Nephron (organoid): ENCODE results near the gene CDV3.
"Not testable (repeated sequence)": the region's sequence is repeated elsewhere in the genome, so short reads cannot be mapped to it uniquely, and the experiment has no call there.

Experiments used
- H3K27ac Mint-ChIP-seq, 3 experiments: 2 replicates each; pipeline ENCODE4 v1.8.0; 2020; ENCODE audit warnings: mixed read lengths in 3 of 3, mild to moderate bottlenecking in 2 of 3, moderate library complexity in 1 of 3
- H3K27me3 Mint-ChIP-seq: 2 replicates; pipeline ENCODE4 v1.8.0; 2021; ENCODE audit warnings: low read depth, mild to moderate bottlenecking, moderate library complexity, mixed read lengths
- H3K36me3 Mint-ChIP-seq: 2 replicates; pipeline ENCODE4 v1.8.0; 2020; ENCODE audit warnings: low read depth, mixed read lengths
- H3K4me1 Mint-ChIP-seq: 2 replicates; pipeline ENCODE4 v1.8.0; 2020; ENCODE audit warnings: mixed read lengths
- H3K4me3 Mint-ChIP-seq, 3 experiments: 2 replicates each; pipeline ENCODE4 v1.8.0; 2020; ENCODE audit warnings: mild to moderate bottlenecking in 3 of 3, mixed read lengths in 3 of 3, moderate library complexity in 2 of 3
- H3K9me3 Mint-ChIP-seq: 2 replicates; pipeline ENCODE4 v1.8.0; 2020; ENCODE audit warnings: mixed read lengths
- TF ChIP-seq, protein P1 (sequence below), 3 experiments: fragments of 200-600 bp; sonication (generic); IDR thresholded peaks; one replicate each; pipeline ENCODE4 v1.5.0; 2021; ENCODE audit warnings: antibody characterized with exemption in 3 of 3; ENCODE audit not compliant: unreplicated experiment in 3 of 3

Gene CDV3, protein sequence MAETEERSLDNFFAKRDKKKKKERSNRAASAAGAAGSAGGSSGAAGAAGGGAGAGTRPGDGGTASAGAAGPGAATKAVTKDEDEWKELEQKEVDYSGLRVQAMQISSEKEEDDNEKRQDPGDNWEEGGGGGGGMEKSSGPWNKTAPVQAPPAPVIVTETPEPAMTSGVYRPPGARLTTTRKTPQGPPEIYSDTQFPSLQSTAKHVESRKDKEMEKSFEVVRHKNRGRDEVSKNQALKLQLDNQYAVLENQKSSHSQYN

DNA sequence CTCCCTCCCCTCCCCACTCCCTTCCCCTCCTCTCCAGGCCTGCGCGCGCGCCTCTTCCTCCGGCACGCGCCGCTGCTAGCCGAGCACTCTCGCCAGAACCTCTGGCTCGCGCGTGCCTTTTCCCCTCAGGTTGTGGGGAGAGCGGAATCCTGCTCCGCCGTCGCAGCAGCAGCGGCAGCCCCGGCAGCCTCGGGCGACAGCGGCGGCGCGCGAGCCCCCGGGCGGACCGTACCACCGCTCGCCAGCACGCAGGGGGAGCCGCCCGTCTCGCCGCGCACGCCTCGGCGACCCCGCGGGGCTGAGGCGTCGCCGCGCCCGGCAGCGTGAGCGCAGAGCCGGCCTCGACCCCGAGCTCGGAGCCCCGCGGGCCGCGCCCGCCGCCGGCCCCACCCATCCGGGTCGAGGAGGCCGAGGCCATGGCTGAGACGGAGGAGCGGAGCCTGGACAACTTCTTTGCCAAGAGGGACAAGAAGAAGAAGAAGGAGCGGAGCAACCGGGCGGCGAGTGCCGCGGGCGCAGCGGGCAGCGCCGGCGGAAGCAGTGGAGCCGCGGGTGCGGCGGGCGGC lies at the start of gene CDV3:
CDV3 (plus strand) TSS at position 58 of the 566 bp plus-strand sequence; CDS start at position 417, 359 bp downstream.
- TF ChIP-seq, protein P1, sequence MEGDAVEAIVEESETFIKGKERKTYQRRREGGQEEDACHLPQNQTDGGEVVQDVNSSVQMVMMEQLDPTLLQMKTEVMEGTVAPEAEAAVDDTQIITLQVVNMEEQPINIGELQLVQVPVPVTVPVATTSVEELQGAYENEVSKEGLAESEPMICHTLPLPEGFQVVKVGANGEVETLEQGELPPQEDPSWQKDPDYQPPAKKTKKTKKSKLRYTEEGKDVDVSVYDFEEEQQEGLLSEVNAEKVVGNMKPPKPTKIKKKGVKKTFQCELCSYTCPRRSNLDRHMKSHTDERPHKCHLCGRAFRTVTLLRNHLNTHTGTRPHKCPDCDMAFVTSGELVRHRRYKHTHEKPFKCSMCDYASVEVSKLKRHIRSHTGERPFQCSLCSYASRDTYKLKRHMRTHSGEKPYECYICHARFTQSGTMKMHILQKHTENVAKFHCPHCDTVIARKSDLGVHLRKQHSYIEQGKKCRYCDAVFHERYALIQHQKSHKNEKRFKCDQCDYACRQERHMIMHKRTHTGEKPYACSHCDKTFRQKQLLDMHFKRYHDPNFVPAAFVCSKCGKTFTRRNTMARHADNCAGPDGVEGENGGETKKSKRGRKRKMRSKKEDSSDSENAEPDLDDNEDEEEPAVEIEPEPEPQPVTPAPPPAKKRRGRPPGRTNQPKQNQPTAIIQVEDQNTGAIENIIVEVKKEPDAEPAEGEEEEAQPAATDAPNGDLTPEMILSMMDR (IDR thresholded peaks at IDR 0.05; ENCODE audit: unreplicated experiment in 3 of 3), result no peak
- peaks cover 56% of the 10 kb centered on the region for H3K4me1 Mint-ChIP-seq
- H3K9me3 Mint-ChIP-seq, result no peaks in the 10 kb centered on the region
- H3K36me3 Mint-ChIP-seq, result peaks cover 29% of the 10 kb centered on the region
- H3K27ac Mint-ChIP-seq, result peak within 1 kb of the TSS; percentile 97 to 99 (median 98)
- no peaks in the 10 kb centered on the region for H3K27me3 Mint-ChIP-seq
- peak within 1 kb of the TSS; percentile 87 to 96 (median 95) for H3K4me3 Mint-ChIP-seq

DNA sequence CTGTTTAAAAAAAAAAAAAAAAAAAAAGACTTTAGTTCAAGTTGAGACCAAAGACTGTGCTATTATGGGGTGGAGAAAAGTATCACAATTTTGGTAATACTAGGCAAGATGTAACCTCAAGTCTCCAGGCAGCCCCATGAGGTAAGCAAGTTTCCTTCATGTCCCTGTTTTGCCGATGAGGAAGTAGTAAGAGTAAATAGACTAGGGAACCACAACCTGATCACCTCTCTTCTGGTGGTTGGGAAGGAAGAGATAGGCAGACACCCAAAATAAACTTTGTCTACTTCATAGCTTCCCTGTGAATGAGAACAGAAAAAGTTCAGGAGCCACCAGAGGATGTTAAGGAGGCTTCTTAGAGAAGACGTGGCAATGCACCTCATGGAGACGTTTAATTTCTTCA lies 49.7 kb upstream of the CDV3 start:
- H3K27me3 Mint-ChIP-seq, H3K4me3 Mint-ChIP-seq, H3K27ac Mint-ChIP-seq, H3K9me3 Mint-ChIP-seq, H3K36me3 Mint-ChIP-seq: not testable (repeated sequence)
- peaks cover 16% of the 10 kb centered on the region for H3K4me1 Mint-ChIP-seq

DNA sequence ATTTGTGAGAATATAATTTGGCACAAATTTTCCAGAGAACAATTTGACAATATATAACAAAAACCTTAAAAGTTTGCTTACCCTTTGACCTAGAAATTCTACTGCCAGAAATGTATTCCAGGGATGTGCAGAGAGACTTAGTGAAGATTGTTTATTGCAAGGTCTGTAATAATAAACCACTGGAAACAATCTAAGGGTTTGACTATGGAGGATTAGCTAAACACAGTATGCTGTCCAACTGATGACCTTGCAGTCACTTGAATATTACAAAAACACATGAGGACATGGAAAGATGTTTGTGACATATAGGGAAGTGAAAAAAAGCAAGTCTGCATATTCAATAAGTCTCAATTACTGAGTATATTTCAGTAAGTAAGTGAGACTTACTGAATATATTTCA lies 48.1 kb upstream of the CDV3 start:
- H3K9me3 Mint-ChIP-seq, result no peaks in the 10 kb centered on the region
- peaks cover 21% of the 10 kb centered on the region for H3K4me1 Mint-ChIP-seq
- TF ChIP-seq, protein P1 (IDR thresholded peaks at IDR 0.05; ENCODE audit: unreplicated experiment in 3 of 3), result no peak
- no peak overlapping the region for H3K27ac Mint-ChIP-seq
- no peaks in the 10 kb centered on the region for H3K27me3 Mint-ChIP-seq
- H3K4me3 Mint-ChIP-seq, result no peak overlapping the region
- no peaks in the 10 kb centered on the region for H3K36me3 Mint-ChIP-seq

DNA sequence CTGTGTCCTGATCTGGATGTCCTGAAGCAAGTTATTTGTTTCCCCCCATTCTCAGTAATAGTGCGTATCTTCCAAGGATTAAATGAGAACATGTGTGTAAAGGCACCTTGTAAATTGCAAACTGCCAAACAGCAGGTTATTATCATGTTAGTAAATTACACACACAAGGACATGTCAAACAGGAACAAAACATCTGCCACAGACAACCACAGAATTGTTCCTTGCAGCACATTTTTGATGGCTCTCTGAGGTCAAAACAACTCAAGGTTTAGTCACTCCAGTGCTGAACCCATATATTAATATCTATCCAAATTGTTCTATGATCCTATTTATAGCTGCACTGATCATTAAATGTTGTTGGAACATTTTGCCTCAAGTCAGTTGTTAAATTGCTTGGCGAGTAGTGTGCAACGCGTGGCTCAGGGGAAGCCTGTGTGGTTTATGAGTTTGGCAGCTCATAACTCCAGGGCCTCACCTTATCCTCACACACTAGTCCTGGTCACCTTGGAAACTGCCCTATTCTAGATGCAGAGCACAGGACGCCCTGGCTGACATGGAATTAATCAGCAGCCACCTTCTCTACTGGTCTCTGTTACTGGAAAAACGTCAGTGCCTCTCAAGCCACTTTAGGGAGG lies 46.3 kb upstream of the CDV3 start:
- TF ChIP-seq, protein P1 (IDR thresholded peaks at IDR 0.05; ENCODE audit: unreplicated experiment in 3 of 3), result no peak
- Mint-ChIP-seq H3K27ac (peak overlapping the region in 1 of 3 experiments; percentile 63), H3K36me3 (no peaks in the 10 kb centered on the region), H3K9me3 (no peaks in the 10 kb centered on the region), H3K4me3 (no peak overlapping the region), H3K4me1 (peaks cover 31% of the 10 kb centered on the region), H3K27me3 (no peaks in the 10 kb centered on the region)

DNA sequence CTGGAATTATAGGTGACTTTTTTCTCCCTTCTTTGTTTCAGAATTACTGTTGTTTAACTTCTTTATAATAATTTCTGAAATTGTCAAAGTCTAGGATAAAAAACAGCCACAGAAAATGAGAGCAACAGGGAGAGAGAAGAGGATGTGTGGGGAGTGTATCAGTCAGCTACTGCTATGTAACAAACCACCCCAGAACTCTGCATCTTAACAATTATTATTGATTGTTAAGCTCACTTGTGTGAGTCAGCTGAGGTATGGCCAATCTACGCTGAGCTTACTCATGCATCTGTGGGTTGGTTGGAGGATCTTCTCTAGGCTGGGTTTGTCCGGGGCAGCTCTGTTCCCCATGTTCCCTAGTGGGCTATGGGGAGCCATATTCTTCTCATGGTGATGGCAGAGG lies 43.7 kb upstream of the CDV3 start:
- Mint-ChIP-seq H3K4me1 (peaks cover 51% of the 10 kb centered on the region), H3K27ac (no peak overlapping the region), H3K9me3 (no peaks in the 10 kb centered on the region), H3K36me3 (no peaks in the 10 kb centered on the region), H3K4me3 (no peak overlapping the region), H3K27me3 (no peaks in the 10 kb centered on the region)
- TF ChIP-seq, protein P1 (IDR thresholded peaks at IDR 0.05; ENCODE audit: unreplicated experiment in 3 of 3), result no peak

DNA sequence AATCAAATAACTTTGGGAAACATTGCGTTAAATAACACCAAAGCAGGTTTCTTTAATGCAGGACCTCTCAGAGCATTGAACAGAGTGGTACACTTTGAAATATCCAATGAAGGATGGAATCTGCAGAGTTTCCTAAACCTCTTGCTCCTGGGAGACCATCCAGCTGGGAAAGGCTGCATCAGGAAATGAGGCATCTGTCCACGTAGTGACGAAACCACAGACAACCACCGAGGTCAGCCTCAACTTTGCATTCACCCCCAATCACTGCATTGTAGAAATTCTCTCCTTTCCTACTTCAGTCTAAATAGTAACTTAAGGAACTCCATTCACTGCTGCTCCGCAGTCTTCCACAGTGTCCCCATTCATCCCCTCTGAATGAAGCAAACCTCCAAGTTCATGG lies 41.5 kb upstream of the CDV3 start:
- Mint-ChIP-seq H3K9me3 (no peaks in the 10 kb centered on the region), H3K4me3 (no peak overlapping the region), H3K27ac (peak overlapping the region in 2 of 3 experiments; percentile 67 to 75), H3K27me3 (no peaks in the 10 kb centered on the region), H3K36me3 (no peaks in the 10 kb centered on the region), H3K4me1 (peaks cover 55% of the 10 kb centered on the region)
- TF ChIP-seq, protein P1 (IDR thresholded peaks at IDR 0.05; ENCODE audit: unreplicated experiment in 3 of 3), result no peak
